Astrocyte of the spinal cord (primary cell): ENCODE results near the gene SLC6A12.

Experiments
- DNase-seq: peaks from one replicate; pipeline ENCODE4 v3.0.0; 2011; ENCODE audit warnings: low read depth, low spot score
- H3K4me3 ChIP-seq: 2 replicates; pipeline ENCODE4 v1.5.1; 2011; ENCODE audit warnings: low read depth, mild to moderate bottlenecking, low read length, moderate library complexity
- CTCF ChIP-seq: IDR thresholded peaks from 2 replicates; pipeline ENCODE4 v1.5.1; 2012; ENCODE audit warnings: low read depth, mild to moderate bottlenecking, low read length, inconsistent platforms
- in situ Hi-C: cut with HindIII; loops from 2 replicates; pipeline ENCODE4 v1.10.0; 2017; ENCODE audit warnings: low sequenced_read_pairs

The SLC6A12 gene

GRCh38 chr12:177336-177979 lies 36.5 kb downstream of the SLC6A12 start:
- DNase-seq = no peak
- in situ Hi-C loops = no loop called here
- TF ChIP-seq CTCF = no peak
- no peak overlapping the region for H3K4me3 ChIP-seq

- no peak overlapping the region for H3K4me3 ChIP-seq
- in situ Hi-C loops = no loop called here
- DNase-seq = no peak
- TF ChIP-seq CTCF = no peak
Observed at GRCh38 chr12:176321-177181, 37.4 kb downstream of the SLC6A12 start.

- DNase-seq = no peak
- no peak for TF ChIP-seq CTCF
- in situ Hi-C loops = no loop called here
Observed at GRCh38 chr12:175759-176158, 38.2 kb downstream of the SLC6A12 start.

GRCh38 chr12:175250-175649 lies 38.7 kb downstream of the SLC6A12 start:
- no peak overlapping the region for H3K4me3 ChIP-seq
- TF ChIP-seq CTCF = no peak
- DNase-seq = no peak
- in situ Hi-C loops = no loop called here

More at GRCh38 chr12:175759-176158, 38.2 kb downstream of the SLC6A12 start:
- H3K4me3 ChIP-seq = no peak overlapping the region

- in situ Hi-C loops = no loop called here
- no peak for TF ChIP-seq CTCF
Observed at GRCh38 chr12:174596-174995, 39.4 kb downstream of the SLC6A12 start.

GRCh38 chr12:174124-174523 lies 39.8 kb downstream of the SLC6A12 start:
- no peak overlapping the region for H3K4me3 ChIP-seq
- DNase-seq = no peak
- no peak for TF ChIP-seq CTCF
- in situ Hi-C loops = no loop called here

More at GRCh38 chr12:174596-174995, 39.4 kb downstream of the SLC6A12 start:
- H3K4me3 ChIP-seq = no peak overlapping the region
- DNase-seq = no peak
